HepG2 (cell line): ENCODE measurements around the gene IRF3. TPM values are rescaled to one million over a fixed set of nuclear protein-coding genes. Genes with fewer than 3 reads are reported as not detected.

ENCODE experiments used
- ATAC-seq: fragments of 200-7000 bp; cut with Tn5 transposase; 3 replicates; pipeline ENCODE4 v1.9.1; 2020; ENCODE audit warnings: mild to moderate bottlenecking, moderate library complexity
- BruUV-seq: library from RNA; stranded (reverse); fragments of 400-500 nt; replicated peaks from 2 replicates; lab custom pipeline; 2021; lab: Mats Ljungman, UMichigan
- CTCF ChIA-PET: fragments of 300-600 bp; formaldehyde crosslinking; extraction: SDS; loops from one replicate; lab custom pipeline; 2021; ENCODE audit warnings: low total read pairs, inconsistent platforms, low intra/inter-chr PET ratio; lab: Yijun Ruan, JAX
- POLR2A ChIA-PET: fragments of 350-600 bp; sonication (Branson Sonifier 250); formaldehyde crosslinking; loops from one replicate; lab custom pipeline; 2020; ENCODE audit warnings: antibody characterized with exemption, inconsistent platforms; lab: Yijun Ruan, JAX
- DNase-seq: peaks from one replicate; pipeline ENCODE4 v3.0.0-alpha.2; 2015; ENCODE audit warnings: low spot score
- FAIRE-seq: peaks from 3 replicates; lab custom pipeline; 2011; peaks lifted over from hg19 to GRCh38; lab: Jason Lieb, UNC
- H2AFZ ChIP-seq: one replicate; pipeline ENCODE4 v1.6.1; 2011; ENCODE audit warnings: low read length, inconsistent platforms
- H3K27ac ChIP-seq: fragments of 300-600 bp; 3 replicates; pipeline ENCODE4 v1.8.0; 2011; ENCODE audit warnings: mixed run types, mild to moderate bottlenecking, mixed read lengths, low read length, inconsistent platforms; ENCODE audit not compliant: insufficient read depth; ENCODE audit errors: extremely low read length
- H3K27me3 ChIP-seq, 2 experiments: fragments of 200-600 bp in 1 of 2; 2 replicates in 1 of 2; 3 replicates in 1 of 2; pipeline versions ENCODE4 v1.6.0 to v1.8.0; 2011; ENCODE audit warnings: low read length in 2 of 2, mild to moderate bottlenecking in 2 of 2, moderate library complexity in 2 of 2, inconsistent platforms in 1 of 2; ENCODE audit not compliant: insufficient read depth in 2 of 2, control insufficient read depth in 1 of 2
- H3K36me3 ChIP-seq, 2 experiments: fragments of 200-600 bp in 1 of 2; replicated peaks in 1 of 2; 2 replicates in 1 of 2; 3 replicates in 1 of 2; pipeline versions ENCODE4 v1.5.1 to v1.8.0; 2011; ENCODE audit warnings: low read length in 2 of 2, inconsistent platforms in 1 of 2; ENCODE audit not compliant: insufficient read depth in 2 of 2, control insufficient read depth in 1 of 2
- H3K4me1 ChIP-seq: 2 replicates; pipeline ENCODE4 v1.5.1; 2012; ENCODE audit warnings: low read length, inconsistent platforms; ENCODE audit not compliant: insufficient read depth
- H3K4me2 ChIP-seq: 2 replicates; pipeline ENCODE4 v1.6.0; 2011; ENCODE audit warnings: low read depth, low read length, inconsistent platforms
- H3K4me3 ChIP-seq, 3 experiments: fragments of 200-600 bp in 1 of 3; sonication (generic), shearing (Covaris generic) in 1 of 3; replicated peaks in 1 of 3; 2 replicates each; pipeline ENCODE4 v1.5.1; 2011 to 2016; ENCODE audit warnings: low read length in 3 of 3, inconsistent platforms in 2 of 3, low read depth in 2 of 3, mild to moderate bottlenecking in 2 of 3, control low read depth in 1 of 3, mixed read lengths in 1 of 3; ENCODE audit not compliant: insufficient read depth in 1 of 3
- H3K79me2 ChIP-seq: one replicate; pipeline ENCODE4 v1.6.1; 2011; ENCODE audit warnings: low read length, inconsistent platforms; ENCODE audit not compliant: insufficient read depth
- H3K9ac ChIP-seq: 2 replicates; pipeline ENCODE4 v1.6.0; 2011; ENCODE audit warnings: mild to moderate bottlenecking, low read depth, low read length, inconsistent platforms; ENCODE audit not compliant: insufficient read depth
- H3K9me3 ChIP-seq: 2 replicates; pipeline ENCODE4 v1.5.1; 2012; ENCODE audit warnings: mild to moderate bottlenecking, low read length
- H4K20me1 ChIP-seq: 2 replicates; pipeline ENCODE4 v1.6.0; 2011; ENCODE audit warnings: inconsistent platforms, mild to moderate bottlenecking, low read length, moderate library complexity; ENCODE audit not compliant: insufficient read depth
- AGO2 ChIP-seq: fragments of 200-400 bp; formaldehyde crosslinking; optimal IDR thresholded peaks from 2 replicates; pipeline ENCODE3; 2017; ENCODE audit warnings: mild to moderate bottlenecking, low read depth, low read length, moderate library complexity
- ARID3A ChIP-seq: IDR thresholded peaks from 2 replicates; pipeline ENCODE4 v1.6.1; 2012; ENCODE audit warnings: low read depth, low read length, improper control_type of control experiment
- DBP ChIP-seq: sonication (generic); formaldehyde crosslinking; IDR thresholded peaks from 2 replicates; pipeline ENCODE4 v1.4.0; 2020; ENCODE audit warnings: missing genetic modification reagents; ENCODE audit errors: not compliant biosample characterization
- EHMT2 ChIP-seq: fragments of 200-600 bp; sonication (generic); IDR thresholded peaks from 2 replicates; pipeline ENCODE4 v1.7.0; 2017; ENCODE audit warnings: antibody characterized with exemption, low read depth, low read length, borderline replicate concordance
- POLR2G ChIP-seq: fragments of 200-400 bp; formaldehyde crosslinking; IDR thresholded peaks from 2 replicates; pipeline ENCODE4 v1.6.1; 2018; ENCODE audit warnings: mild to moderate bottlenecking, low read depth, low read length, moderate library complexity
- SRY ChIP-seq: sonication (generic); formaldehyde crosslinking; IDR thresholded peaks from 2 replicates; pipeline ENCODE4 v1.8.0; 2022; ENCODE audit warnings: mild to moderate bottlenecking, missing genetic modification reagents
- SUZ12 ChIP-seq: fragments of 150-350 bp; IDR thresholded peaks from 2 replicates; pipeline ENCODE4 v1.6.1; 2014; ENCODE audit warnings: low read depth, low read length
- ZNF17 ChIP-seq: sonication (generic); formaldehyde crosslinking; IDR thresholded peaks from 2 replicates; pipeline ENCODE4 v1.5.0; 2020; ENCODE audit warnings: mild to moderate bottlenecking, missing genetic modification reagents
- ZNF629 ChIP-seq: sonication (generic); formaldehyde crosslinking; conservative IDR thresholded peaks from 2 replicates; pipeline ENCODE4 v1.5.0; 2020; ENCODE audit warnings: missing genetic modification reagents
- WGBS: methylation state at CpG from one replicate; pipeline ENCODE4 v1.1.6; 2017; ENCODE audit warnings: low lambda C conversion rate; 5-methylcytosine and 5-hydroxymethylcytosine counted together
- in situ Hi-C: cut with HindIII; loops from 2 replicates; pipeline ENCODE4 v1.10.0; 2017; ENCODE audit warnings: low pct_unique_long_range_greater_than_20kb; ENCODE audit not compliant: extremely low pct_ligation_motif_present
- intact Hi-C: fragments of 100-400 bp; cut with micrococcal nuclease; formaldehyde crosslinking; loops from one replicate; pipeline ENCODE4 v1.10.0; 2022; ENCODE audit not compliant: unreplicated experiment
- polyA plus RNA-seq, 8 experiments: library from polyadenylated mRNA; depleted of rRNA in 3 of 8; stranded (reverse) in 7 of 8; unstranded in 1 of 8; fragments of >200 nt; fragmentation: Illumina TruSeq in 4 of 8; extraction: Trizol in 4 of 8; gene quantifications; 2 replicates each; pipeline versions ENCODE4 v1.2.1 to v1.2.3, GENCODE V29; 2011 to 2016; ENCODE audit warnings: low read depth in 4 of 8, missing spikeins in 1 of 8, mixed read lengths in 1 of 8; ENCODE audit not compliant: insufficient read depth in 1 of 8
- total RNA-seq, 5 experiments: library from RNA; depleted of rRNA; stranded (reverse); fragments of >200 nt; fragmentation: Illumina TruSeq; extraction: Trizol; gene quantifications; 2 replicates each; pipeline ENCODE4 v1.2.3, GENCODE V29; 2016; ENCODE audit warnings: low read depth in 1 of 5

The IRF3 gene
- total and polyA plus RNA-seq, 2 of the 13 experiments (the other 11 are each of a cell fraction or from before 2014, with no cell fraction given) = 61.9 to 65.5 TPM

GRCh38 chr19:49658566-49659442 is 6.9 kb downstream of the IRF3 start:
- no peak overlapping the region for H3K4me2 ChIP-seq
- DNase-seq (no peak), ATAC-seq (no peak), FAIRE-seq (no peak)
- no peak overlapping the region for H2AFZ ChIP-seq
- no peaks in the 10 kb centered on the region for H3K79me2 ChIP-seq
- peaks cover 27 to 79% of the 10 kb centered on the region in 2 experiments for H3K36me3 ChIP-seq
- no peaks in the 10 kb centered on the region for H3K27me3 ChIP-seq
- H3K4me1 ChIP-seq = peaks cover 22% of the 10 kb centered on the region
- ChIA-PET POLR2A (interaction anchor here (1.1 to 2.1 kb wide), 2 partner anchors 16 to 18 kb away, joined by 3 to 7 read pairs; partner anchors contain the start of gene SCAF1), CTCF (no interaction called here)
- TF ChIP-seq DBP = no peak
- TF ChIP-seq ZNF17 (CRISPR knock-in tag) = no peak
- 0 out of 2 replicates have a peak, but pooled peaks have one; percentile 29 for TF ChIP-seq SRY
- peak; percentile 70 for TF ChIP-seq AGO2
- TF ChIP-seq ARID3A = no peak
- peak; percentile 88 for TF ChIP-seq ZNF629 (CRISPR knock-in tag)
- TF ChIP-seq EHMT2 = no peak
- no peak for TF ChIP-seq SUZ12
- 0 out of 2 replicates have a peak, but pooled peaks have one; percentile 24 for TF ChIP-seq POLR2G
- H3K9ac ChIP-seq = no peak overlapping the region
- H3K27ac ChIP-seq = no peak overlapping the region
- intact Hi-C loops = no loop called here
- H3K4me3 ChIP-seq = no peak overlapping the region
- WGBS = 98% methylated on average over 6 of the region's 12 CpGs
- H4K20me1 ChIP-seq = peaks cover under 1% of the 10 kb centered on the region; the same call in 1 of the 2 replicates
- in situ Hi-C loops = no loop called here
- no peaks in the 10 kb centered on the region for H3K9me3 ChIP-seq
- no TSS peak for BruUV-seq
